OCI-LY7 (cell line): ENCODE results near the gene MN1. TPM values are rescaled to one million over a fixed set of nuclear protein-coding genes. Genes with fewer than 3 reads are reported as not detected.

ENCODE experiments used
- BruUV-seq: library from RNA; stranded (reverse); fragments of 400-500 nt; replicated peaks from 2 replicates; lab custom pipeline; 2021; lab: Mats Ljungman, UMichigan
- CTCF ChIA-PET: fragments of 300-600 bp; sonication (Branson Sonifier 250); formaldehyde crosslinking; loops from one replicate; lab custom pipeline; 2022; ENCODE audit warnings: antibody characterized with exemption; ENCODE audit not compliant: unreplicated experiment; lab: Charles Lee
- POLR2A ChIA-PET: fragments of 300-600 bp; sonication (Branson Sonifier 250); formaldehyde crosslinking; loops from one replicate; lab custom pipeline; 2022; ENCODE audit warnings: antibody characterized with exemption; lab: Charles Lee
- DNase-seq: peaks from one replicate; pipeline ENCODE4 v3.0.0-alpha.2; 2015; ENCODE audit warnings: low spot score
- H2AFZ ChIP-seq: fragments of 200-600 bp; sonication (generic), shearing (Covaris generic); 2 replicates; pipeline ENCODE4 v1.6.1; 2014; ENCODE audit warnings: mild to moderate bottlenecking, antibody characterized with exemption, low read length, moderate library complexity
- H3K27ac ChIP-seq: fragments of 200-600 bp; sonication (generic); 2 replicates; pipeline ENCODE4 v1.5.1; 2014; ENCODE audit warnings: mixed run types, low read depth, mild to moderate bottlenecking, moderate library complexity, low read length, inconsistent platforms; ENCODE audit not compliant: poor library complexity, severe bottlenecking
- H3K36me3 ChIP-seq: fragments of 200-600 bp; sonication (generic); 2 replicates; pipeline ENCODE4 v1.6.1; 2014; ENCODE audit warnings: mild to moderate bottlenecking, antibody characterized with exemption, low read length, moderate library complexity, mixed read lengths; ENCODE audit not compliant: insufficient read depth
- H3K4me1 ChIP-seq: fragments of 200-600 bp; sonication (generic); 2 replicates; pipeline ENCODE4 v1.5.1; 2014; ENCODE audit warnings: mild to moderate bottlenecking, low read length; ENCODE audit not compliant: insufficient read depth, poor library complexity, severe bottlenecking
- H3K4me2 ChIP-seq: fragments of 200-600 bp; sonication (generic); 2 replicates; pipeline ENCODE4 v1.6.1; 2014; ENCODE audit warnings: mild to moderate bottlenecking, low read length
- H3K4me3 ChIP-seq: fragments of 200-600 bp; sonication (generic); 2 replicates; pipeline ENCODE4 v1.5.1; 2014; ENCODE audit warnings: mild to moderate bottlenecking, low read depth, low read length; ENCODE audit not compliant: poor library complexity, severe bottlenecking
- H3K79me2 ChIP-seq: fragments of 200-600 bp; sonication (generic); 2 replicates; pipeline ENCODE4 v1.6.1; 2016; ENCODE audit warnings: low read depth, mild to moderate bottlenecking, low read length, moderate library complexity, mixed read lengths; ENCODE audit not compliant: insufficient read depth
- H3K9me2 ChIP-seq: fragments of 200-600 bp; sonication (generic); 2 replicates; pipeline ENCODE4 v1.6.1; 2016; ENCODE audit warnings: mild to moderate bottlenecking, low read length, mixed read lengths; ENCODE audit not compliant: insufficient read depth
- H3K9me3 ChIP-seq: fragments of 200-600 bp; sonication (generic); 2 replicates; pipeline ENCODE4 v1.6.1; 2014; ENCODE audit warnings: mild to moderate bottlenecking, mixed run types, low read length, mixed read lengths
- H4K20me1 ChIP-seq: fragments of 200-600 bp; sonication (generic); 2 replicates; pipeline ENCODE4 v1.6.1; 2014; ENCODE audit warnings: mild to moderate bottlenecking, antibody characterized with exemption, low read length, moderate library complexity, mixed read lengths; ENCODE audit not compliant: insufficient read depth
- CTCF ChIP-seq: fragments of 200-600 bp; sonication (generic); conservative IDR thresholded peaks from 2 replicates; pipeline ENCODE4 v1.5.1; 2014; ENCODE audit warnings: mild to moderate bottlenecking, antibody characterized with exemption, low read length, moderate library complexity, mixed read lengths
- EZH2phosphoT487 ChIP-seq: fragments of 200-600 bp; sonication (generic); IDR thresholded peaks from 2 replicates; pipeline ENCODE4 v1.6.1; 2018; ENCODE audit warnings: low read depth, borderline replicate concordance, mild to moderate bottlenecking, mixed run types, antibody characterized with exemption, low read length, moderate library complexity, mixed read lengths
- intact Hi-C: fragments of 100-400 bp; cut with micrococcal nuclease; formaldehyde crosslinking; loops from one replicate; pipeline ENCODE4 v1.10.0; 2022; ENCODE audit not compliant: unreplicated experiment
- total RNA-seq, 2 experiments: library from RNA; depleted of rRNA in 1 of 2; stranded (reverse); fragments of >200 nt in 1 of 2; shearing (Covaris generic) in 1 of 2; gene quantifications; 2 replicates each; pipeline ENCODE4 v1.2.3, GENCODE V29; 2014 to 2022

Gene MN1
- total RNA-seq, 2 experiments from 2014 or later, result 0.47 TPM; not detected in 1

- H3K9me3 ChIP-seq, result no peaks in the 10 kb centered on the region
- TF ChIP-seq EZH2phosphoT487, result no peak
- TF ChIP-seq CTCF, result no peak
- no peak overlapping the region for H2AFZ ChIP-seq
- no peaks in the 10 kb centered on the region for H3K4me1 ChIP-seq
- ChIA-PET POLR2A (no interaction called here), CTCF (no interaction called here)
- DNase-seq, result no peak
- no peak overlapping the region for H3K4me3 ChIP-seq
- H3K4me2 ChIP-seq, result no peak overlapping the region
- intact Hi-C loops, result no loop called here
- no peaks in the 10 kb centered on the region for H3K36me3 ChIP-seq
- no peaks in the 10 kb centered on the region for H3K9me2 ChIP-seq
- no peaks in the 10 kb centered on the region for H3K79me2 ChIP-seq
- H4K20me1 ChIP-seq, result no peaks in the 10 kb centered on the region
- no TSS peak for BruUV-seq
- H3K27ac ChIP-seq, result no peak overlapping the region
Observed at GRCh38 chr22:27809700-27810608, 8.4 kb upstream of the MN1 start.

GRCh38 chr22:27809226-27809603 is 7.7 kb upstream of the MN1 start:
- H3K4me1 ChIP-seq, result no peaks in the 10 kb centered on the region
- H2AFZ ChIP-seq, result no peak overlapping the region
- CTCF ChIA-PET, result no interaction called here
- BruUV-seq, result no TSS peak
- H3K36me3 ChIP-seq, result no peaks in the 10 kb centered on the region
- H3K4me2 ChIP-seq, result no peak overlapping the region
- no peak for DNase-seq
- no peak overlapping the region for H3K27ac ChIP-seq
- H3K9me2 ChIP-seq, result no peaks in the 10 kb centered on the region
- POLR2A ChIA-PET, result no interaction called here
- intact Hi-C loops, result no loop called here
- TF ChIP-seq CTCF (no peak), EZH2phosphoT487 (no peak)
- no peaks in the 10 kb centered on the region for H3K9me3 ChIP-seq
- H4K20me1 ChIP-seq, result no peaks in the 10 kb centered on the region
- no peak overlapping the region for H3K4me3 ChIP-seq
- H3K79me2 ChIP-seq, result no peaks in the 10 kb centered on the region
